Right renal pelvis (tissue), 4 donors: Measurements from ENCODE around the gene OR8K3. TPM values are rescaled to one million over a fixed set of nuclear protein-coding genes. Genes with fewer than 3 reads are reported as not detected.

ENCODE experiments used
- DNase-seq, 4 donors: peaks; one replicate each; pipeline ENCODE4 v3.0.0-alpha.2; 2013; ENCODE audit warnings: low read depth in 4 of 4, low spot score in 3 of 4, missing footprints in 1 of 4
- polyA plus RNA-seq, 4 donors: library from polyadenylated mRNA; unstranded; fragments of 120-200 nt; gene quantifications; one replicate each; pipeline ENCODE4 v1.2.1, GENCODE V29; 2013; ENCODE audit not compliant: insufficient read length in 4 of 4

The OR8K3 gene
- polyA plus RNA-seq, result not detected

GRCh38 chr11:56314844-56315243 is at the start of gene OR8K3:
TSS of gene OR8K3 (plus strand) at chr11:56315144. CDS start at chr11:56318307, 3,163 bp downstream.
- no peak for DNase-seq

- DNase-seq, result no peak
These were observed 43.9 kb upstream of the OR8K3 start for GRCh38 chr11:56271092-56271491.

- no peak for DNase-seq
These were observed 41.1 kb upstream of the OR8K3 start, which contains the start of gene OR5T1 for GRCh38 chr11:56273854-56274253. TSS of gene OR5T1 (plus strand) at chr11:56274154. CDS start at chr11:56275639, 1,485 bp downstream.

GRCh38 chr11:56292154-56292553 is 22.8 kb upstream of the OR8K3 start, which contains the start of gene OR8H1:
TSS of gene OR8H1 (minus strand) at chr11:56292254. CDS start at chr11:56291062, 1,192 bp downstream.
- DNase-seq, result no peak

GRCh38 chr11:56296898-56297297 is 18.0 kb upstream of the OR8K3 start:
- DNase-seq, result no peak

GRCh38 chr11:56307836-56308235 is 7.1 kb upstream of the OR8K3 start:
- no peak for DNase-seq

GRCh38 chr11:56331861-56332491 is 17.0 kb downstream of the OR8K3 start:
- DNase-seq, result no peak

- DNase-seq, result no peak
These were observed 18.2 kb downstream of the OR8K3 start for GRCh38 chr11:56333156-56333555.

GRCh38 chr11:56340289-56340688 is 25.3 kb downstream of the OR8K3 start:
- no peak for DNase-seq

- DNase-seq, result no peak
These were observed 30.8 kb downstream of the OR8K3 start, which contains the start of gene OR8K1 for GRCh38 chr11:56345739-56346138. TSS of gene OR8K1 (plus strand) at chr11:56346039. CDS start at chr11:56346039, 0 bp downstream.

- DNase-seq, result no peak
These were observed 39.0 kb downstream of the OR8K3 start, which contains the start of gene OR8J1 for GRCh38 chr11:56353991-56354390. TSS of gene OR8J1 (plus strand) at chr11:56354291. CDS start at chr11:56360247, 5,956 bp downstream.

Other genes starting within 250 kb of the OR8K3 start
- gene OR8I2, start 221.8 kb upstream of the OR8K3 start, polyA plus RNA-seq, result not detected
- not detected for gene OR8H2, start 211.5 kb upstream of the OR8K3 start, polyA plus RNA-seq
- gene OR8H3, start 192.8 kb upstream of the OR8K3 start, polyA plus RNA-seq, result not detected
- not detected for gene OR8J3, start 174.9 kb upstream of the OR8K3 start, polyA plus RNA-seq
- gene OR8K5, start 154.8 kb upstream of the OR8K3 start, polyA plus RNA-seq, result not detected
- not detected for gene OR5J2, start 138.5 kb upstream of the OR8K3 start, polyA plus RNA-seq
- gene OR5T2, start 80.9 kb upstream of the OR8K3 start, polyA plus RNA-seq, result not detected
- not detected for gene OR5T3, start 62.9 kb upstream of the OR8K3 start, polyA plus RNA-seq
- not detected for gene OR5T1, start 41.0 kb upstream of the OR8K3 start, polyA plus RNA-seq
- under 1 TPM in 1 of 4 donors, not detected in 3; 0.01 TPM for gene OR8H1, start 22.9 kb upstream of the OR8K3 start, polyA plus RNA-seq
- gene OR8K1, start 30.9 kb downstream of the OR8K3 start, polyA plus RNA-seq, result under 1 TPM in 1 of 4 donors, not detected in 3; 0.05 TPM
- gene OR8J1, start 39.1 kb downstream of the OR8K3 start, polyA plus RNA-seq, result not detected
- not detected for gene OR8U1, start 60.5 kb downstream of the OR8K3 start, polyA plus RNA-seq
- not detected for gene OR5AL1, start 97.6 kb downstream of the OR8K3 start, polyA plus RNA-seq
- gene OR5M3, start 158.2 kb downstream of the OR8K3 start, polyA plus RNA-seq, result not detected
- not detected for gene OR5M8, start 176.2 kb downstream of the OR8K3 start, polyA plus RNA-seq
- gene OR5M11, start 228.1 kb downstream of the OR8K3 start, polyA plus RNA-seq, result not detected